Osteoblast (primary cell): ENCODE measurements around the gene CTDSP2. TPM values are rescaled to one million over a fixed set of nuclear protein-coding genes. Genes with fewer than 3 reads are reported as not detected.

ENCODE experiments used
- DNase-seq: peaks from one replicate; pipeline ENCODE4 v3.0.0; 2011; ENCODE audit warnings: low spot score, mixed read lengths; ENCODE audit not compliant: insufficient read length; ENCODE audit errors: missing footprints
- H2AFZ ChIP-seq: 2 replicates; pipeline ENCODE4 v1.6.0; 2011; ENCODE audit warnings: mild to moderate bottlenecking, low read length
- H3K27ac ChIP-seq: 2 replicates; pipeline ENCODE4 v1.5.1; 2011; ENCODE audit warnings: mild to moderate bottlenecking, low read depth, low read length, moderate library complexity
- H3K27me3 ChIP-seq: 2 replicates; pipeline ENCODE4 v1.6.0; 2012; ENCODE audit warnings: mild to moderate bottlenecking, control low read depth, inconsistent platforms, low read length, moderate library complexity; ENCODE audit not compliant: insufficient read depth
- H3K36me3 ChIP-seq: 2 replicates; pipeline ENCODE4 v1.5.1; 2011; ENCODE audit warnings: mild to moderate bottlenecking, low read length, control low read depth, moderate library complexity; ENCODE audit not compliant: insufficient read depth
- H3K4me1 ChIP-seq: 2 replicates; pipeline ENCODE4 v1.5.1; 2011; ENCODE audit warnings: mild to moderate bottlenecking, low read length, control low read depth, moderate library complexity; ENCODE audit not compliant: insufficient read depth
- H3K4me2 ChIP-seq: 2 replicates; pipeline ENCODE4 v1.6.0; 2011; ENCODE audit warnings: mild to moderate bottlenecking, low read length; ENCODE audit not compliant: insufficient read depth
- H3K4me3 ChIP-seq: fragments of 200-600 bp; sonication (generic); 3 replicates; pipeline ENCODE4 v1.5.1; 2012; ENCODE audit warnings: mild to moderate bottlenecking, low read length, inconsistent platforms; ENCODE audit not compliant: insufficient read depth
- H3K79me2 ChIP-seq: 2 replicates; pipeline ENCODE4 v1.6.0; 2012; ENCODE audit warnings: mild to moderate bottlenecking, low read length, control low read depth, inconsistent platforms; ENCODE audit not compliant: insufficient read depth
- H3K9me3 ChIP-seq: 2 replicates; pipeline ENCODE4 v1.5.1; 2011; ENCODE audit warnings: low read depth, low read length, control low read depth
- H4K20me1 ChIP-seq: 2 replicates; pipeline ENCODE4 v1.6.0; 2012; ENCODE audit warnings: mild to moderate bottlenecking, low read length, control low read depth; ENCODE audit not compliant: insufficient read depth
- CTCF ChIP-seq: IDR thresholded peaks from 2 replicates; pipeline ENCODE4 v1.5.1; 2011; ENCODE audit warnings: mild to moderate bottlenecking, low read depth, low read length, moderate library complexity; ENCODE audit errors: extremely low read depth
- total RNA-seq: library from RNA; depleted of rRNA; stranded (reverse); fragments of >200 nt; gene quantifications from 2 replicates; pipeline ENCODE4 v1.2.3, GENCODE V29; 2012

CTDSP2 gene
- total RNA-seq, 1 donor: 116 TPM

- Histone ChIP-seq H3K36me3 (peaks cover 14% of the 10 kb centered on the region), H3K4me2 (no peak overlapping the region), H3K27me3 (no peaks in the 10 kb centered on the region), H3K27ac (no peak overlapping the region), H2AFZ (no peak overlapping the region), H3K4me3 (no peak overlapping the region), H4K20me1 (no peaks in the 10 kb centered on the region), H3K9me3 (no peaks in the 10 kb centered on the region), H3K4me1 (peaks cover 11% of the 10 kb centered on the region), H3K79me2 (peaks cover 19% of the 10 kb centered on the region)
- DNase-seq: no peak
- no peak for TF ChIP-seq CTCF
These were observed 66.8 kb downstream of the CTDSP2 start for GRCh38 chr12:57779736-57780135.

- H3K9me3 ChIP-seq: no peaks in the 10 kb centered on the region
- H3K27ac ChIP-seq: no peak overlapping the region
- H2AFZ ChIP-seq: no peak overlapping the region
- H3K36me3 ChIP-seq: peaks cover 9% of the 10 kb centered on the region
- H3K4me1 ChIP-seq: peaks cover 13% of the 10 kb centered on the region
- H4K20me1 ChIP-seq: no peaks in the 10 kb centered on the region
- H3K27me3 ChIP-seq: no peaks in the 10 kb centered on the region
- H3K4me3 ChIP-seq: no peak overlapping the region
- H3K79me2 ChIP-seq: peaks cover 5% of the 10 kb centered on the region
- no peak for TF ChIP-seq CTCF
- H3K4me2 ChIP-seq: no peak overlapping the region
- DNase-seq: no peak
These were observed 68.6 kb downstream of the CTDSP2 start for GRCh38 chr12:57777911-57778310.

- no peak for DNase-seq
These were observed 69.2 kb downstream of the CTDSP2 start for GRCh38 chr12:57777367-57777766.

GRCh38 chr12:57776247-57776587 lies 70.3 kb downstream of the CTDSP2 start:
- H3K79me2 ChIP-seq: peaks cover 7% of the 10 kb centered on the region
- H4K20me1 ChIP-seq: no peaks in the 10 kb centered on the region
- H3K4me1 ChIP-seq: peaks cover 14% of the 10 kb centered on the region
- no peaks in the 10 kb centered on the region for H3K27me3 ChIP-seq
- TF ChIP-seq CTCF: no peak
- no peaks in the 10 kb centered on the region for H3K9me3 ChIP-seq
- no peak overlapping the region for H3K27ac ChIP-seq
- H3K4me3 ChIP-seq: no peak overlapping the region
- peaks cover 9% of the 10 kb centered on the region for H3K36me3 ChIP-seq
- no peak overlapping the region for H2AFZ ChIP-seq
- no peak for DNase-seq
- H3K4me2 ChIP-seq: no peak overlapping the region

More at GRCh38 chr12:57777367-57777766, 69.2 kb downstream of the CTDSP2 start:
- H2AFZ ChIP-seq: no peak overlapping the region
- no peak overlapping the region for H3K27ac ChIP-seq
- no peaks in the 10 kb centered on the region for H3K27me3 ChIP-seq
- peaks cover 12% of the 10 kb centered on the region for H3K4me1 ChIP-seq
- H3K36me3 ChIP-seq: peaks cover 9% of the 10 kb centered on the region
- H3K9me3 ChIP-seq: no peaks in the 10 kb centered on the region
- no peaks in the 10 kb centered on the region for H4K20me1 ChIP-seq
- no peak overlapping the region for H3K4me2 ChIP-seq
- peaks cover 7% of the 10 kb centered on the region for H3K79me2 ChIP-seq
- H3K4me3 ChIP-seq: no peak overlapping the region
- no peak for TF ChIP-seq CTCF
